B cell (primary cell): ENCODE data around the gene KCNIP1. TPM values are rescaled to one million over a fixed set of nuclear protein-coding genes. Genes with fewer than 3 reads are reported as not detected.

Experiments
- ATAC-seq: fragments of 200-7000 bp; cut with Tn5 transposase; one replicate; pipeline ENCODE4 v1.10.0; 2021; ENCODE audit warnings: low read depth, mild to moderate bottlenecking, moderate number of reproducible peaks, moderate library complexity
- CTCF ChIA-PET: fragments of 350-600 bp; sonication (Branson Sonifier 250); formaldehyde crosslinking; loops from one replicate; lab custom pipeline; 2021; ENCODE audit warnings: antibody characterized with exemption, inconsistent platforms; lab: Charles Lee
- POLR2A ChIA-PET: fragments of 350-600 bp; sonication (Branson Sonifier 250); formaldehyde crosslinking; loops from one replicate; lab custom pipeline; 2021; ENCODE audit warnings: antibody characterized with exemption; lab: Charles Lee
- DNase-seq: peaks from one replicate; pipeline ENCODE4 v3.0.0; 2013
- H2AFZ ChIP-seq: 2 replicates; pipeline ENCODE4 v1.6.1; 2012; ENCODE audit warnings: mild to moderate bottlenecking, low read depth, low read length; ENCODE audit not compliant: insufficient read depth, poor library complexity, severe bottlenecking
- H3K27ac ChIP-seq, 2 donors: 1 replicate in 1 of 2; 2 replicates in 1 of 2; pipeline ENCODE4 v1.5.1; 2012 to 2013; ENCODE audit warnings: low read length in 2 of 2, mild to moderate bottlenecking in 2 of 2, moderate library complexity in 1 of 2
- H3K27me3 ChIP-seq, 4 experiments: fragments of 200-600 bp in 1 of 4; sonication (generic) in 1 of 4; replicated peaks in 1 of 4; 1 replicate in 2 of 4; 2 replicates in 2 of 4; pipeline versions ENCODE4 v1.6.1 to v1.7.0; 2013 to 2016; ENCODE audit warnings: low read length in 3 of 4, mild to moderate bottlenecking in 2 of 4, mixed read lengths in 1 of 4, moderate library complexity in 1 of 4; ENCODE audit not compliant: insufficient read depth in 4 of 4, control insufficient read depth in 3 of 4; ENCODE audit errors: control extremely low read depth in 1 of 4
- H3K36me3 ChIP-seq, 2 experiments: replicated peaks in 1 of 2; 1 replicate in 1 of 2; 2 replicates in 1 of 2; pipeline versions ENCODE4 v1.6.1 to v1.7.1; 2013; ENCODE audit warnings: low read length in 1 of 2; ENCODE audit not compliant: insufficient read depth in 2 of 2, control insufficient read depth in 1 of 2; ENCODE audit errors: control extremely low read depth in 1 of 2, extremely low read depth in 1 of 2
- H3K4me1 ChIP-seq, 2 donors: fragments of 200-600 bp in 1 of 2; sonication (generic) in 1 of 2; 1 replicate in 1 of 2; 2 replicates in 1 of 2; pipeline versions ENCODE4 v1.5.1 to v1.6.1; 2013 to 2017; ENCODE audit warnings: low read length in 2 of 2; ENCODE audit not compliant: control insufficient read depth in 2 of 2, insufficient read depth in 2 of 2
- H3K4me2 ChIP-seq: replicated peaks from 2 replicates; pipeline ENCODE3; 2012; ENCODE audit warnings: mild to moderate bottlenecking, low read depth, low read length; ENCODE audit not compliant: poor library complexity, severe bottlenecking
- H3K4me3 ChIP-seq, 5 experiments: fragments of 200-600 bp in 1 of 5; sonication (generic) in 1 of 5; 1 replicate in 3 of 5; 2 replicates in 2 of 5; pipeline versions ENCODE4 v1.5.1 to v1.7.0; 2011 to 2016; ENCODE audit warnings: low read length in 4 of 5, mild to moderate bottlenecking in 4 of 5, low read depth in 2 of 5, control low read depth in 1 of 5, moderate library complexity in 1 of 5; ENCODE audit not compliant: insufficient read depth in 1 of 5; ENCODE audit errors: control extremely low read depth in 1 of 5, extremely low read depth in 1 of 5
- H3K79me2 ChIP-seq: fragments of 200-600 bp; sonication (generic); one replicate; pipeline ENCODE4 v1.6.0; 2016; ENCODE audit warnings: low read length; ENCODE audit not compliant: control insufficient read depth, insufficient read depth
- H3K9ac ChIP-seq: fragments of 200-600 bp; sonication (generic); 2 replicates; pipeline ENCODE4 v1.6.1; 2017; ENCODE audit warnings: mild to moderate bottlenecking, low read length, moderate library complexity
- H3K9me3 ChIP-seq, 3 donors: one replicate each; pipeline versions ENCODE4 v1.6.1 to v1.7.1; 2013; ENCODE audit warnings: low read length in 2 of 3; ENCODE audit not compliant: control insufficient read depth in 2 of 3, insufficient read depth in 1 of 3; ENCODE audit errors: control extremely low read depth in 1 of 3
- H4K20me1 ChIP-seq: 2 replicates; pipeline ENCODE4 v1.6.0; 2012; ENCODE audit warnings: mild to moderate bottlenecking, low read length; ENCODE audit not compliant: insufficient read depth, control insufficient read depth, poor library complexity, severe bottlenecking
- H3K27ac Mint-ChIP-seq: one replicate; pipeline ENCODE4 v1.8.0; 2021; ENCODE audit warnings: mixed read lengths
- H3K27me3 Mint-ChIP-seq: one replicate; pipeline ENCODE4 v1.8.0; 2021; ENCODE audit warnings: mixed read lengths
- H3K4me1 Mint-ChIP-seq: one replicate; pipeline ENCODE4 v1.8.0; 2021; ENCODE audit warnings: mixed read lengths
- H3K4me3 Mint-ChIP-seq: one replicate; pipeline ENCODE4 v1.8.0; 2021; ENCODE audit warnings: mixed read lengths
- H3K9me3 Mint-ChIP-seq: one replicate; pipeline ENCODE4 v1.8.0; 2022; ENCODE audit warnings: mixed read lengths; ENCODE audit not compliant: insufficient read depth
- EZH2 ChIP-seq: IDR thresholded peaks from 2 replicates; pipeline ENCODE4 v1.6.1; 2012; ENCODE audit warnings: borderline replicate concordance, low read depth, mild to moderate bottlenecking, moderate library complexity, low read length; ENCODE audit not compliant: insufficient read depth, poor library complexity, severe bottlenecking
- WGBS: methylation state at CpG from one replicate; pipeline ENCODE4 v1.1.5; 2013; ENCODE audit warnings: missing lambda C conversion rate; ENCODE audit not compliant: insufficient coverage; 5-methylcytosine and 5-hydroxymethylcytosine counted together
- intact Hi-C: fragments of 100-400 bp; cut with micrococcal nuclease; formaldehyde crosslinking; loops from one replicate; pipeline ENCODE4 v1.10.0; 2022
- polyA plus RNA-seq: library from polyadenylated mRNA; depleted of rRNA; stranded (reverse); fragments of >200 nt; gene quantifications from 2 replicates; pipeline ENCODE4 v1.2.3, GENCODE V29; 2012
- total RNA-seq, 2 donors: library from RNA; stranded (reverse); fragments of 120-200 nt in 1 of 2; gene quantifications; 1 replicate in 1 of 2; 2 replicates in 1 of 2; pipeline versions ENCODE4 v1.2.3 to v1.2.4, GENCODE V29; 2013 to 2022
- TF ChIP-seq, protein P1 (sequence below): fragments of 200-600 bp; IDR thresholded peaks from one replicate; pipeline ENCODE4 v1.8.0; 2022; ENCODE audit warnings: antibody characterized with exemption, mild to moderate bottlenecking

The KCNIP1 gene
- total and polyA plus RNA-seq, 2 donors (not counting 1 experiment from before 2014, with no cell fraction given), result not detected

DNA sequence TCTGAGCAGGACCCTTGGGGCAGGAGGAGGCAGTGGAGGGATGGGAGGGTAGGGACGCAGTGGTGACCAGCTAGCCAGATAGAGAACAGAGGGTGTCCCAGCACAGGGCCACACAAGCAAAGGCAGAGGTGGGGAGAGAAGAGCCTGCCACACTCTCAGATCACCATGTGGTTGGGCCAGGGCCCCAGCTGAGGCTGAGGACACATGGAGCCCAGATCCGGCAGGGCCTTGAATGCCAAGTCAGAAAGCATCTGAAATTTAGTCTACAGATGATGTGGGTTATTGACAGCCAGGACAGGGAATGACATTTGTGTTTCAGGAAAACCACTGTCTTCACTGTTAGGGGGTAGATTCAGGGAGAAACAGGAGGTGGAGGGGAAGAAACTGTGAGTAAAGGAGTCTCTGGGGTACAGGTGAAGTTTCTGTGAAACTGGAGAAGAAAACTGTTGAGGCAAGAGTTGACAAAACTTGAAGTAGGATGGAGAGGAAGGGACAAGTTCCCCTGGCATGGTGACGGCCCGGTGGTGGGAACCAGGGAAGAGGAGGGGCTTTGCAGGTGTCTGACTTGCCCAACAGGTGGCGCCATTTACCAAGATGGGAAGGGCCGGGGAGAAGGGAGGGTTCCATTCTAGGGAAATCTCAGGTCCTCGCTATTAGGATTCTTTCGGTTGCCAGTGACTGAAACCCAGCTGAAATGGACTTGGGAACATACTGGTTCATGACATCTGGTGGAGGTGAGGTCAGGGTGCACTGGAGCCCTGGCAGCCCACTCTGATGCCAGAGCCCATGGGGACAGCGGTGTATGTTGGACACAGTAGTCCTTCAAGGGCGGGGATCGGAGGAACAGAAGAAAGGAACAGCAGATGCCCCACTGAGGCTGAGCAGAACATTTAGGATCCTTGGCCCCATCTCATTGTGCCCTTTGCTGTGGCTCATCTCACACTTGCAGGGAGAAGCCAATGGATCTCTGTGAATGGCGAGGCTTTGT lies 100.1 kb downstream of the KCNIP1 start:
- WGBS, result 48% methylated on average over 11 of the region's 12 CpGs

More for the DNA sequence above, 100.1 kb downstream of the KCNIP1 start:
- intact Hi-C loops, result no loop called here
- Histone ChIP-seq H3K27me3 (peaks cover 0 to 5% (median 0%) of the 10 kb centered on the region in 4 experiments), H3K4me2 (no peak overlapping the region), H3K27ac (no peak overlapping the region), H3K79me2 (no peaks in the 10 kb centered on the region), H3K4me1 (no peaks in the 10 kb centered on the region), H3K4me3 (no peak overlapping the region), H3K9me3 (peaks cover 0 to 2% (median 0%) of the 10 kb centered on the region in 3 donors), H3K36me3 (no peaks in the 10 kb centered on the region), H4K20me1 (no peaks in the 10 kb centered on the region), H2AFZ (no peak overlapping the region), H3K9ac (no peak overlapping the region)
- peaks cover 11% of the 10 kb centered on the region for H3K27me3 Mint-ChIP-seq
- no peaks in the 10 kb centered on the region for H3K4me1 Mint-ChIP-seq
- ChIA-PET CTCF (no interaction called here), POLR2A (no interaction called here)
- H3K9me3 Mint-ChIP-seq, result no peaks in the 10 kb centered on the region
- TF ChIP-seq, protein P1, sequence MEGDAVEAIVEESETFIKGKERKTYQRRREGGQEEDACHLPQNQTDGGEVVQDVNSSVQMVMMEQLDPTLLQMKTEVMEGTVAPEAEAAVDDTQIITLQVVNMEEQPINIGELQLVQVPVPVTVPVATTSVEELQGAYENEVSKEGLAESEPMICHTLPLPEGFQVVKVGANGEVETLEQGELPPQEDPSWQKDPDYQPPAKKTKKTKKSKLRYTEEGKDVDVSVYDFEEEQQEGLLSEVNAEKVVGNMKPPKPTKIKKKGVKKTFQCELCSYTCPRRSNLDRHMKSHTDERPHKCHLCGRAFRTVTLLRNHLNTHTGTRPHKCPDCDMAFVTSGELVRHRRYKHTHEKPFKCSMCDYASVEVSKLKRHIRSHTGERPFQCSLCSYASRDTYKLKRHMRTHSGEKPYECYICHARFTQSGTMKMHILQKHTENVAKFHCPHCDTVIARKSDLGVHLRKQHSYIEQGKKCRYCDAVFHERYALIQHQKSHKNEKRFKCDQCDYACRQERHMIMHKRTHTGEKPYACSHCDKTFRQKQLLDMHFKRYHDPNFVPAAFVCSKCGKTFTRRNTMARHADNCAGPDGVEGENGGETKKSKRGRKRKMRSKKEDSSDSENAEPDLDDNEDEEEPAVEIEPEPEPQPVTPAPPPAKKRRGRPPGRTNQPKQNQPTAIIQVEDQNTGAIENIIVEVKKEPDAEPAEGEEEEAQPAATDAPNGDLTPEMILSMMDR, result no peak
- no peak for TF ChIP-seq EZH2
- no peak for DNase-seq
- H3K4me3 Mint-ChIP-seq, result no peak overlapping the region
- ATAC-seq, result no peak
- no peak overlapping the region for H3K27ac Mint-ChIP-seq
